PC-3 (cell line): ENCODE results near the gene PSME1. TPM values are rescaled to one million over a fixed set of nuclear protein-coding genes. Genes with fewer than 3 reads are reported as not detected.

Experiments
- ATAC-seq: fragments of 200-7000 bp; cut with Tn5 transposase; 2 replicates; pipeline ENCODE4 v1.9.1; 2020; ENCODE audit warnings: mild to moderate bottlenecking, moderate library complexity
- BruUV-seq: library from RNA; stranded (reverse); fragments of 400-500 nt; replicated peaks from 2 replicates; lab custom pipeline; 2021; lab: Mats Ljungman, UMichigan
- CTCF ChIA-PET: fragments of 300-600 bp; sonication (Branson Sonifier 250); formaldehyde crosslinking; loops from one replicate; lab custom pipeline; 2022; ENCODE audit warnings: antibody characterized with exemption; lab: Charles Lee
- POLR2A ChIA-PET: fragments of 300-600 bp; sonication (Branson Sonifier 250); formaldehyde crosslinking; loops from one replicate; lab custom pipeline; 2022; ENCODE audit warnings: antibody characterized with exemption; ENCODE audit not compliant: unreplicated experiment; lab: Charles Lee
- DNase-seq: peaks from one replicate; pipeline ENCODE4 v3.0.0-alpha.2; 2015
- H2AFZ ChIP-seq: fragments of 300-600 bp; sonication (generic); 2 replicates; pipeline ENCODE4 v1.6.0; 2016; ENCODE audit warnings: antibody characterized with exemption, low read length
- H3F3A ChIP-seq: fragments of 300-600 bp; sonication (generic); one replicate; pipeline ENCODE4 v1.6.0; 2017; ENCODE audit warnings: antibody characterized with exemption, low read length, control low read depth, mild to moderate bottlenecking; ENCODE audit not compliant: unreplicated experiment
- H3K27ac ChIP-seq: fragments of 300-600 bp; sonication (generic); 2 replicates; pipeline ENCODE4 v1.5.1; 2016; ENCODE audit warnings: mild to moderate bottlenecking, low read length
- H3K27me3 ChIP-seq: fragments of 300-600 bp; sonication (generic); 2 replicates; pipeline ENCODE4 v1.6.1; 2016; ENCODE audit warnings: low read length, mixed read lengths
- H3K36me3 ChIP-seq: fragments of 300-600 bp; sonication (generic); 2 replicates; pipeline ENCODE4 v1.6.1; 2016; ENCODE audit warnings: low read depth, mixed run types, low read length, mixed read lengths
- H3K4me1 ChIP-seq: fragments of 300-600 bp; sonication (generic); 2 replicates; pipeline ENCODE4 v1.5.1; 2016; ENCODE audit warnings: low read length; ENCODE audit not compliant: insufficient read depth
- H3K4me2 ChIP-seq: fragments of 300-600 bp; sonication (generic); 2 replicates; pipeline ENCODE4 v1.6.0; 2016; ENCODE audit warnings: low read length
- H3K4me3 ChIP-seq: fragments of 300-600 bp; sonication (generic); 2 replicates; pipeline ENCODE4 v1.5.1; 2016; ENCODE audit warnings: mild to moderate bottlenecking, low read length, mixed read lengths
- H3K79me2 ChIP-seq: fragments of 300-600 bp; sonication (generic); 2 replicates; pipeline ENCODE4 v1.6.1; 2017; ENCODE audit warnings: low read length, mixed read lengths
- H3K9ac ChIP-seq: fragments of 300-600 bp; sonication (generic); 2 replicates; pipeline ENCODE4 v1.6.0; 2016; ENCODE audit warnings: mild to moderate bottlenecking, low read length
- H3K9me2 ChIP-seq: fragments of 300-600 bp; sonication (generic); replicated peaks from 2 replicates; pipeline ENCODE4 v1.6.1; 2016; ENCODE audit warnings: mixed run types, low read length, mixed read lengths
- H3K9me3 ChIP-seq: fragments of 300-600 bp; sonication (generic); 2 replicates; pipeline ENCODE4 v1.6.1; 2016; ENCODE audit warnings: low read length, mixed read lengths
- H4K20me1 ChIP-seq: fragments of 300-600 bp; sonication (generic); 2 replicates; pipeline ENCODE4 v1.6.1; 2016; ENCODE audit warnings: low read length, mixed read lengths
- EZH2 ChIP-seq: fragments of 300-600 bp; sonication (generic); IDR thresholded peaks from one replicate; pipeline ENCODE4 v1.6.1; 2017; ENCODE audit warnings: antibody characterized with exemption, mild to moderate bottlenecking, low read length; ENCODE audit not compliant: unreplicated experiment
- EZH2phosphoT487 ChIP-seq: fragments of 300-600 bp; sonication (generic); IDR thresholded peaks from 2 replicates; pipeline ENCODE4 v1.6.1; 2018; ENCODE audit warnings: mild to moderate bottlenecking, antibody characterized with exemption, low read length, borderline replicate concordance
- intact Hi-C: fragments of 100-400 bp; cut with micrococcal nuclease; formaldehyde crosslinking; loops from 2 replicates; pipeline ENCODE4 v1.9.0; 2023
- total RNA-seq: library from RNA; depleted of rRNA; stranded (reverse); fragments of >200 nt; gene quantifications from 2 replicates; pipeline ENCODE4 v1.2.3, GENCODE V29; 2014
- TF ChIP-seq, protein P1 (sequence below): fragments of 300-600 bp; sonication (generic); conservative IDR thresholded peaks from 2 replicates; pipeline ENCODE4 v1.5.1; 2017; ENCODE audit warnings: antibody characterized with exemption, low read depth, mild to moderate bottlenecking, low read length

Gene PSME1
- total RNA-seq, 1 experiment from 2014 or later = 163 TPM

DNA sequence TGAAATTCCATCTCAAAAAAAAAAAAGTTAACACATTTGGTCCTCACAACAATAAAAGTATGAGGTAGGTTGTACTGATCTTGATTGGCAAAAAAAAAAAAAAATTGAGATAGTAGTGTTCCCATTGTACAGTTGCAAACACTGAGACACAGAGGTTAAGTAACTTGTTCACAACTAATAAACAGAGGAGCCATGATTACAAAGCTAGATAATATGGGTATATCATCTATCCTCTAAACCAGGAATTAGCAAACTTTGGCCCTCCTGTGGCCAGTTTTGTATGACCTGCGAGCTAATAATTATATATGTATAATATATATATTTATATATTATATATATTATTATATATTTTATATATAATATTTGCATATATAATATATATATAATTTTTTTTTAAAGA, 2.3 kb upstream of the PSME1 start:
- ATAC-seq = no peak
- Histone ChIP-seq H3K79me2 (peaks cover 13% of the 10 kb centered on the region), H3K27ac (no peak overlapping the region), H3K36me3 (peaks cover 11% of the 10 kb centered on the region; the same call in 1 of the 2 replicates), H3F3A (no peaks in the 10 kb centered on the region), H3K9me3 (no peaks in the 10 kb centered on the region), H3K4me3 (no peak overlapping the region), H2AFZ (no peak overlapping the region), H3K27me3 (no peaks in the 10 kb centered on the region), H4K20me1 (no peaks in the 10 kb centered on the region), H3K4me2 (no peak overlapping the region), H3K4me1 (peaks cover 14% of the 10 kb centered on the region), H3K9me2 (no peaks in the 10 kb centered on the region), H3K9ac (no peak overlapping the region)
- POLR2A ChIA-PET = no interaction called here
- intact Hi-C loops = no loop called here
- CTCF ChIA-PET = interaction anchor here (0.7 to 1.0 kb wide), 2 partner anchors 32 to 75 kb away, joined by 3 to 6 read pairs; no protein-coding TSS in a partner anchor
- DNase-seq = no peak
- no TSS peak for BruUV-seq
- TF ChIP-seq EZH2 (no peak), EZH2phosphoT487 (no peak)
- TF ChIP-seq, protein P1, sequence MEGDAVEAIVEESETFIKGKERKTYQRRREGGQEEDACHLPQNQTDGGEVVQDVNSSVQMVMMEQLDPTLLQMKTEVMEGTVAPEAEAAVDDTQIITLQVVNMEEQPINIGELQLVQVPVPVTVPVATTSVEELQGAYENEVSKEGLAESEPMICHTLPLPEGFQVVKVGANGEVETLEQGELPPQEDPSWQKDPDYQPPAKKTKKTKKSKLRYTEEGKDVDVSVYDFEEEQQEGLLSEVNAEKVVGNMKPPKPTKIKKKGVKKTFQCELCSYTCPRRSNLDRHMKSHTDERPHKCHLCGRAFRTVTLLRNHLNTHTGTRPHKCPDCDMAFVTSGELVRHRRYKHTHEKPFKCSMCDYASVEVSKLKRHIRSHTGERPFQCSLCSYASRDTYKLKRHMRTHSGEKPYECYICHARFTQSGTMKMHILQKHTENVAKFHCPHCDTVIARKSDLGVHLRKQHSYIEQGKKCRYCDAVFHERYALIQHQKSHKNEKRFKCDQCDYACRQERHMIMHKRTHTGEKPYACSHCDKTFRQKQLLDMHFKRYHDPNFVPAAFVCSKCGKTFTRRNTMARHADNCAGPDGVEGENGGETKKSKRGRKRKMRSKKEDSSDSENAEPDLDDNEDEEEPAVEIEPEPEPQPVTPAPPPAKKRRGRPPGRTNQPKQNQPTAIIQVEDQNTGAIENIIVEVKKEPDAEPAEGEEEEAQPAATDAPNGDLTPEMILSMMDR = no peak

DNA sequence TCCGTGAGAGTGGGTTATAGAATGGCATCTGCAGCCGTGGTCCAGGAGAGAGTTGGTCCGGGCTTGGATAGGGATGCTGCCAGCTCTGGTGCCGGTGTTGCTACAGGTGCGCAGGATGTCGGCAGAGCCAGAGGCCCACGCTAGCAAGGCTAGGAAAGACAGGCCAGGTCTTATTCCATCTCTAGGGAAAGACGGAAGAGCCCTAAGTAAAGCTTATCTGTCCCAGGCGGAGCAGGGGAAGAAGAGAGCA, 485 bp upstream of the PSME1 start:
- no peaks in the 10 kb centered on the region for H3K9me2 ChIP-seq
- ChIA-PET POLR2A (interaction anchor here (1.4 to 2.0 kb wide), 2 partner anchors 11 to 21 kb away, joined by 14 read pairs; partner anchors contain the start of genes DCAF11, NRL and RNF31), CTCF (interaction anchor here (1.0 to 1.2 kb wide), 2 partner anchors 21 to 27 kb away, joined by 4 to 6 read pairs; partner anchors contain the start of genes DCAF11 and NRL)
- no peaks in the 10 kb centered on the region for H3K27me3 ChIP-seq
- no peaks in the 10 kb centered on the region for H3K9me3 ChIP-seq
- peaks cover 23% of the 10 kb centered on the region for H3K4me1 ChIP-seq
- H3K4me3 ChIP-seq = peak overlapping the region; percentile 95
- intact Hi-C loops = no loop called here
- BruUV-seq = no TSS peak
- H3F3A ChIP-seq = no peaks in the 10 kb centered on the region
- peak overlapping the region; percentile 93 for H3K4me2 ChIP-seq
- H3K36me3 ChIP-seq = peaks cover 17% of the 10 kb centered on the region; the same call in 1 of the 2 replicates
- TF ChIP-seq EZH2phosphoT487 (no peak), EZH2 (no peak)
- TF ChIP-seq, protein P1 = no peak
- H2AFZ ChIP-seq = peak overlapping the region; percentile 93
- H3K79me2 ChIP-seq = peaks cover 31% of the 10 kb centered on the region
- DNase-seq (no peak), ATAC-seq (no peak; the same call in 1 of the 2 replicates)
- H4K20me1 ChIP-seq = no peaks in the 10 kb centered on the region
- H3K27ac ChIP-seq = no peak overlapping the region
- H3K9ac ChIP-seq = peak overlapping the region; percentile 27; the same call in 1 of the 2 replicates
